HEK293T (cell line): ENCODE measurements around the gene NLGN2.

Source experiments
- CTCF ChIA-PET: fragments of 350-600 bp; formaldehyde crosslinking; extraction: SDS; loops from one replicate; lab custom pipeline; 2021; ENCODE audit warnings: antibody characterized with exemption, inconsistent platforms; lab: Yijun Ruan, JAX
- POLR2A ChIA-PET: fragments of 350-600 bp; formaldehyde crosslinking; extraction: SDS; loops from one replicate; lab custom pipeline; 2020; ENCODE audit warnings: antibody characterized with exemption, inconsistent platforms; lab: Yijun Ruan, JAX
- DNase-seq: peaks from one replicate; pipeline ENCODE4 v3.0.0; 2012; ENCODE audit warnings: mixed read lengths; ENCODE audit errors: extremely low spot score
- ARNT ChIP-seq: fragments of 450-650 bp; IDR thresholded peaks from 2 replicates; pipeline ENCODE4 v1.6.1; 2017; ENCODE audit warnings: mild to moderate bottlenecking
- BHLHE40 ChIP-seq: fragments of 450-650 bp; IDR thresholded peaks from 2 replicates; pipeline ENCODE4 v1.6.1; 2016; ENCODE audit warnings: mild to moderate bottlenecking, moderate library complexity, borderline replicate concordance
- CTBP1 ChIP-seq: fragments of 450-650 bp; IDR thresholded peaks from 2 replicates; pipeline ENCODE4 v1.6.1; 2016; ENCODE audit warnings: borderline replicate concordance
- ELF4 ChIP-seq: fragments of 450-650 bp; IDR thresholded peaks from 2 replicates; pipeline ENCODE4 v1.6.1; 2017; ENCODE audit warnings: antibody characterized with exemption
- FOXA1 ChIP-seq: fragments of 450-650 bp; IDR thresholded peaks from 2 replicates; pipeline ENCODE4 v1.6.1; 2016; ENCODE audit warnings: mild to moderate bottlenecking
- FOXK2 ChIP-seq: fragments of 450-650 bp; IDR thresholded peaks from 2 replicates; pipeline ENCODE4 v1.6.1; 2016; ENCODE audit warnings: mild to moderate bottlenecking
- FOXM1 ChIP-seq: fragments of 450-650 bp; IDR thresholded peaks from 2 replicates; pipeline ENCODE4 v1.6.1; 2017; ENCODE audit warnings: mild to moderate bottlenecking, borderline replicate concordance
- HDGF ChIP-seq: fragments of 450-650 bp; IDR thresholded peaks from 2 replicates; pipeline ENCODE4 v1.6.1; 2017; ENCODE audit warnings: antibody characterized with exemption, borderline replicate concordance
- L3MBTL2 ChIP-seq: fragments of 450-650 bp; conservative IDR thresholded peaks from 2 replicates; pipeline ENCODE4 v1.6.1; 2016; ENCODE audit warnings: mild to moderate bottlenecking
- LEF1 ChIP-seq: fragments of 450-650 bp; IDR thresholded peaks from 2 replicates; pipeline ENCODE4 v1.6.1; 2017; ENCODE audit warnings: mild to moderate bottlenecking, borderline replicate concordance
- NFRKB ChIP-seq: fragments of 450-650 bp; IDR thresholded peaks from 2 replicates; pipeline ENCODE4 v1.6.1; 2016; ENCODE audit warnings: mild to moderate bottlenecking, moderate library complexity
- SP1 ChIP-seq: fragments of 450-650 bp; IDR thresholded peaks from 2 replicates; pipeline ENCODE4 v1.6.1; 2017
- SUZ12 ChIP-seq: fragments of 450-650 bp; IDR thresholded peaks from 2 replicates; pipeline ENCODE4 v1.6.1; 2016; ENCODE audit warnings: mild to moderate bottlenecking
- TARDBP ChIP-seq: fragments of 450-650 bp; IDR thresholded peaks from 2 replicates; pipeline ENCODE4 v1.6.1; 2016
- ZNF384 ChIP-seq: fragments of 450-650 bp; IDR thresholded peaks from 2 replicates; pipeline ENCODE4 v1.6.1; 2016
- TF ChIP-seq, protein P1 (sequence below): fragments of 450-650 bp; IDR thresholded peaks from 2 replicates; pipeline ENCODE4 v1.6.1; 2016

Gene NLGN2

DNA sequence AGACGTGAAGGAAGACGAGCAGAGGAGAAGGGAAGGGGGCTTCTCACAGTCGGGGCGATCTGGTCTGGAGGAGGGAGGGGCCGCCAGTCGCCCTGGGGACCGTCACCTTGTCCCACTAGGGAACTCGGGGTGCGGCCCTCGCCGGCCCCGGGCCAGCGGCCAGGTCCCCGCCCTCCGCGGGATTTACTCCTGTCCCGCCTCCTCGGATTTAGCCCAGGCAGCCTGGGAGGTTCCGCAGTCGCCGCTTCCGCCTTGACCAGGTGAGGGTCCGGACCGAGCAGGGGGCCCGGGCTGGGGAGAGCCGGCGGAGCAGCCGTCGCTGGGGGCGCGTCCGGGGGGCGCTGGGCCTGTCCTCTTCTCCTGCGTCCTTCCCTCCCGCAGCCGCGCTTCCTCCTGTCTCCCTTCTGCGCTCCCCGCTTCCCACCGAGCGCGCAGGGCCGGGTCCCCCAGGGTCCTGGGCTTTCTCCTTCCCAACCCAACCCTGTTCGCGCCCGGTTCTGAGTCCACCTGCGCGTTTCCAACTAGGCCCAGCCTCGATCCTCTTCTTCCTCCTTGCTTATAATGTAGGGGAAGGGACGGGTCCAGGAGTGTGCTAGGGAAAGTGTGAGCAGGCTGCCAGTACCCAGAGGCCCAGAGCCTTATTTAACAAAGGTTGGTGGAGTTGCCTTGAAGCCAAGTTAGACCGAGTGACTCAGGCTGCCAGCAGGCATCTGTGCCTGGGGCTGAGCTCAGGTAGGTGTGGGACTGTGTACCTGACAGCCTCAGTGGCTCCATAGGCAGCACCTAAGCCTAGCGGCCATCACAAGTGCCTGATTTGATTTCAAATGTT is 26.6 kb upstream of the NLGN2 start, which contains the start of gene TNK1:
TNK1 (plus strand) TSS at position 235 of the 829 bp plus-strand sequence. CDS start 1,838 bp downstream, outside the sequence.
- no peak for DNase-seq
- ChIA-PET POLR2A (interaction anchor here (1.1 kb wide), 1 partner anchor 10 kb away, joined by 3 read pairs; no protein-coding TSS in a partner anchor), CTCF (no interaction called here)
- TF ChIP-seq LEF1: no peak
- TF ChIP-seq TARDBP: no peak

DNA sequence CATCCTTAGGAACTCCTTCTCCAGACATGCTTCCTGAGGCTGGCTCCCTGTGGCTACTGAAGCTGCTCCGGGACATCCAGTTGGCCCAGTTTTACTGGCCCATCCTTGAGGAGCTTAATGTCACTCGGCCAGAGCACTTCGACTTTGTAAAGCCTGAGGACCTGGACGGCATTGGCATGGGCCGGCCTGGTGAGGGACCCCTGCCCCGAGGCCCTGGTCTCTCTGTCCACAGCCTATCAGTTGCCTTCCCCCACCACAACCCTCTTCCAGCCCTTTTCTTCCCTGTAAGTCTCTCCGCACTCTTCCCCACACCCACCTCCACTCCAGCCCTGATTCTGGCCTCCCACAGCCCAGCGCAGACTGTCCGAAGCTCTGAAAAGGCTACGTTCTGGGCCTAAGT is 24.7 kb upstream of the NLGN2 start:
- POLR2A ChIA-PET: no interaction called here
- DNase-seq: no peak
- TF ChIP-seq TARDBP: no peak
- TF ChIP-seq FOXA1: no peak
- TF ChIP-seq CTBP1: no peak
- no peak for TF ChIP-seq FOXK2
- TF ChIP-seq LEF1: no peak
- no peak for TF ChIP-seq ELF4
- no peak for TF ChIP-seq FOXM1
- TF ChIP-seq HDGF: no peak
- TF ChIP-seq NFRKB: no peak
- TF ChIP-seq ARNT: no peak
- TF ChIP-seq ZNF384: no peak
- TF ChIP-seq L3MBTL2: no peak
- TF ChIP-seq BHLHE40: no peak
- no peak for TF ChIP-seq SP1
- no peak for TF ChIP-seq SUZ12
- TF ChIP-seq, protein P1, sequence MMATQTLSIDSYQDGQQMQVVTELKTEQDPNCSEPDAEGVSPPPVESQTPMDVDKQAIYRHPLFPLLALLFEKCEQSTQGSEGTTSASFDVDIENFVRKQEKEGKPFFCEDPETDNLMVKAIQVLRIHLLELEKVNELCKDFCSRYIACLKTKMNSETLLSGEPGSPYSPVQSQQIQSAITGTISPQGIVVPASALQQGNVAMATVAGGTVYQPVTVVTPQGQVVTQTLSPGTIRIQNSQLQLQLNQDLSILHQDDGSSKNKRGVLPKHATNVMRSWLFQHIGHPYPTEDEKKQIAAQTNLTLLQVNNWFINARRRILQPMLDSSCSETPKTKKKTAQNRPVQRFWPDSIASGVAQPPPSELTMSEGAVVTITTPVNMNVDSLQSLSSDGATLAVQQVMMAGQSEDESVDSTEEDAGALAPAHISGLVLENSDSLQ: no peak
- CTCF ChIA-PET: no interaction called here

DNA sequence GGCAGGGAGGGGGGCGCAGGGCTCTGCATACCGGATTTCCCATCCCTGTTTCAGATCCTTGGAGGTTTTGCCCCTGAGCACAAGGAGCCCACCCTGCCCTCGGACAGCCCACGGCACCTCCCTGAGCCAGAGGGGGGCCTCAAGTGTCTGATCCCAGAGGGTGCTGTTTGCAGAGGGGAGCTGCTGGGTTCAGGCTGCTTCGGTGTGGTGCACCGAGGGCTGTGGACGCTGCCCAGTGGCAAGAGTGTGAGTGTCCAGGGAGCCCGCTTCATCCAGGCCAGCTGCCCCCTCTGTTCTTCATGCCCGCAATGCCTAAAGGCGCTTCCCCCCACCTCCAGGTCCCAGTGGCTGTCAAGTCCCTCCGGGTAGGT is 24.3 kb upstream of the NLGN2 start:
- no peak for DNase-seq
- TF ChIP-seq, protein P1: no peak
- TF ChIP-seq FOXM1 (no peak), TARDBP (no peak), ZNF384 (no peak), CTBP1 (no peak), SP1 (no peak), BHLHE40 (no peak), ARNT (no peak), L3MBTL2 (no peak), SUZ12 (no peak), FOXA1 (no peak)
- ChIA-PET CTCF (no interaction called here), POLR2A (no interaction called here)

DNA sequence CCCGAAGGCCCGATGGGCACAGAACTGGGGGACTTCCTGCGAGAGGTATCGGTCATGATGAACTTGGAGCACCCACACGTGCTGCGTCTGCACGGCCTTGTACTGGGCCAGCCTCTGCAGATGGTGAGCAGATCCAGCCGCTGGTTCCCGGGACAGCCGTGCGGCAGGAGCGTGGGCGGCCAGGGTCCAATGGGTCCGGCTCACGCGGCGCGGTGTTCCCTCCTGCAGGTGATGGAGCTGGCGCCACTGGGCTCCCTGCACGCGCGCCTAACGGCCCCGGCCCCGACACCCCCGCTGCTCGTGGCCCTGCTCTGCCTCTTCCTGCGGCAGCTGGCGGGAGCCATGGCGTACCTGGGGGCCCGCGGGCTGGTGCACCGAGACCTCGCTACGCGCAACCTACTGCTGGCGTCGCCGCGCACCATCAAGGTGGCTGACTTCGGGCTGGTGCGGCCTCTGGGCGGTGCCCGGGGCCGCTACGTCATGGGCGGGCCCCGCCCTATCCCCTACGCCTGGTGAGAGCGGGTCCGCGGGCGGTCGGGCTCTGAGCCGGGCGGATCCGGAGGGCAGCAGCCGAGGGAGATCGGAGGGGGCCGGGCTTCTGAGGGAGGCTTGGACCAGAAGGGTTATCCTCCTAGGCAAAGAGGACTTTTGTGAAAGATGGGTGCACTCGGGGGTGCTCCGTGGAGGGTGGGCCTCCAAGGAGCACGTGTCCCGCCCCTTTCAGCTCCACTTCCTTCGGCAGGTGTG is 23.7 kb upstream of the NLGN2 start:
- CTCF ChIA-PET: no interaction called here

DNA sequence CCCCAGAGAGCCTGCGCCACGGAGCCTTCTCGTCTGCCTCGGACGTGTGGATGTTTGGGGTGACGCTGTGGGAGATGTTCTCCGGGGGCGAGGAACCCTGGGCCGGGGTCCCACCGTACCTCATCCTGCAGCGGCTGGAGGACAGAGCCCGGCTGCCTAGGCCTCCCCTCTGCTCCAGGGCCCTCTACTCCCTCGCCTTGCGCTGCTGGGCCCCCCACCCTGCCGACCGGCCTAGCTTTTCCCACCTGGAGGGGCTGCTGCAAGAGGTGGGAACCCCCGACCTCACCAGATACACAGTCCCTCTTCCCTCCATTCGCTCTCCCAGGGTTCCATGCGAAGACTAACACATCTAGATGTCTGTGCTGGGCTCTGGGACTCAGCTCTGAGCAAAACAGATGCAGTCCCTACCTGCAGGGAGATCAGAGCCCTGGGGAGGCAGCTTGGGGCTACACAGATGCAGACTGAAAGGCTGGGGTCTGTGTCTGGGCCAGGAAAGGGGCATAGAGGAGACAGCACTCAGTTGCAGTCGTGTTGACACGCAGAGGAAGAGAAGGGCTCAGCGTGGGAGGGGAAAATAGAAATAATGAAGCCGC is 23.1 kb upstream of the NLGN2 start:
- CTCF ChIA-PET: no interaction called here
- TF ChIP-seq TARDBP (no peak), ZNF384 (no peak), FOXK2 (no peak), BHLHE40 (no peak), ELF4 (no peak)
- POLR2A ChIA-PET: interaction anchor here (1.2 kb wide), 1 partner anchor 20 kb away, joined by 3 read pairs; the partner anchor contains the start of gene TMEM256
- DNase-seq: no peak

More for the DNA sequence above, 23.7 kb upstream of the NLGN2 start:
- no peak for DNase-seq
- TF ChIP-seq ELF4 (no peak), LEF1 (no peak), ARNT (no peak), ZNF384 (no peak), TARDBP (no peak), SP1 (no peak), NFRKB (no peak), FOXK2 (no peak), BHLHE40 (no peak), SUZ12 (no peak), FOXM1 (no peak), L3MBTL2 (no peak)
- POLR2A ChIA-PET: no interaction called here

DNA sequence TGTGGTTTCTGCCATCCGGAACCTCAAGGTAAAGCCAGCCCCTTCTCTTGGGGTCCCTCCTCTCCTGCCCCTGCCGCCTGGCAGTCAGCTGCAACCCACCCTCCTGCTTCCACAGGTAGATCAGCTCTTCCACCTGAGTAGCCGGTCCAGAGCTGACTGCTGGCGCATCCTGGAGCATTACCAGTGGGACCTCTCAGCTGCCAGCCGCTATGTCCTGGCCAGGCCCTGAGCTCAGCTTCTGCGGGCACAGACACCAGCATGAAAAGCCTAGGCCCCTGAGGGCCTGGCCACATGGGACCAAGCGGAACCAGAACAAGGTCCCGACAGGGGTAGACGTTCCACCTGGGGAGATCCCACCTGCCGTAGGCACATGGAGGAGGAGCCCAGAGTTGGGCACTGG is 18.8 kb upstream of the NLGN2 start:
- CTCF ChIA-PET: no interaction called here
- POLR2A ChIA-PET: interaction anchor here (1.5 to 1.6 kb wide), 2 partner anchors 9 to 15 kb away, joined by 4 to 6 read pairs; partner anchors contain the start of gene TMEM256
- TF ChIP-seq TARDBP (no peak), HDGF (no peak), FOXK2 (no peak), SUZ12 (no peak), ELF4 (no peak), ZNF384 (no peak), ARNT (no peak), FOXA1 (no peak), BHLHE40 (no peak), CTBP1 (no peak), NFRKB (no peak), FOXM1 (no peak), SP1 (no peak), LEF1 (no peak)
- TF ChIP-seq, protein P1: no peak
- no peak for DNase-seq
